GM10847 (cell line): ENCODE data around the gene FER.

Source experiments
- POLR2A ChIP-seq: IDR thresholded peaks from 2 replicates; pipeline ENCODE4 v1.6.1; 2011; ENCODE audit not compliant: insufficient read length; ENCODE audit errors: extremely low read depth

Gene FER

GRCh38 chr5:109100971-109101370 is 353.3 kb downstream of the FER start:
- no peak for TF ChIP-seq POLR2A

- TF ChIP-seq POLR2A, result no peak
Measured at GRCh38 chr5:109102096-109102690, 354.5 kb downstream of the FER start.

- TF ChIP-seq POLR2A, result no peak
Measured at GRCh38 chr5:109105631-109106267, 358.1 kb downstream of the FER start.

GRCh38 chr5:109111680-109112079 is 364.0 kb downstream of the FER start:
- no peak for TF ChIP-seq POLR2A

GRCh38 chr5:109113608-109114007 is 365.9 kb downstream of the FER start:
- TF ChIP-seq POLR2A, result no peak

GRCh38 chr5:109121225-109121624 is 373.5 kb downstream of the FER start:
- no peak for TF ChIP-seq POLR2A

- no peak for TF ChIP-seq POLR2A
Measured at GRCh38 chr5:109125755-109126429, 378.2 kb downstream of the FER start.

GRCh38 chr5:109126481-109126880 is 378.8 kb downstream of the FER start:
- TF ChIP-seq POLR2A, result no peak

GRCh38 chr5:109136906-109137305 is 389.2 kb downstream of the FER start:
- TF ChIP-seq POLR2A, result no peak

GRCh38 chr5:109141222-109142200 is 393.8 kb downstream of the FER start:
- TF ChIP-seq POLR2A, result no peak

GRCh38 chr5:109143031-109143430 is 395.3 kb downstream of the FER start:
- TF ChIP-seq POLR2A, result no peak

GRCh38 chr5:109145139-109145538 is 397.4 kb downstream of the FER start:
- no peak for TF ChIP-seq POLR2A

- TF ChIP-seq POLR2A, result no peak
Measured at GRCh38 chr5:109146591-109146990, 398.9 kb downstream of the FER start.

- no peak for TF ChIP-seq POLR2A
Measured at GRCh38 chr5:109152565-109152964, 404.9 kb downstream of the FER start.

- no peak for TF ChIP-seq POLR2A
Measured at GRCh38 chr5:109155625-109156024, 407.9 kb downstream of the FER start.
